ENCODE data around the gene NEDD4L.

DNA sequence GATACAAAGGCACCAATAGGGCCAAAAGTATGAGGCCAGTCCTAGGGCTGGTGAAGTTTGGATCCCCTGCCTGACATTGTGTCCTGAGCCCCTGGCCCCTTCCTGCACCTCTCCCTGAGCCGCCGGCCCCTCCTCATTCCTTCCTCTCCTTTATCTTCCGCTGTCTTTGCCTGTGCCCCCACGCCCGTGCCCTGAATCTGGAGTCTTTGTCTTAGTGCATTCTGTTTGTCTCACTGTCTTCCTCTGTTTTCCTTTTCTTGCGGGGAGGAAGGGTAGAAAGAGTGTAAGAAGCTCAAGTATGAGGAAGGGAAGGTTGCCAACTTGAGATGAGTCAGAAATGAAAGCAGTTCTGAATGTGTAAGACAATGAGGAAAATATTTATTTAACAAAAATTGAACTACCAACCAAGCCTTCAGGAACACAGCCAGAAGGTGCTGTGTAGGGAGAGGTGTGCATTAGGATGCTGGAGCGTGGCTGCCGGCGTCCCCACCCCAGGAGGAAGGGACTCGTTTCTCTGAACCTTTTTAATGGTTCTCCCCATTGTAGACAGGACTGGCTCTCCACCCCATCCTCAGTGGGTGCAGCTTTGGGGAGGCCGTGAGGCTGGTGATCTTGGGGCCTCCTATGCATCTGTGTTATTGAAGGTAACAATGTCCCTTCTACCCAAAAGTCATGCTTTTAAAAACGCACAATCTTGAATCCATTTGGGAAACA is 133.1 kb downstream of the NEDD4L start:
- TF ChIP-seq, protein P1, sequence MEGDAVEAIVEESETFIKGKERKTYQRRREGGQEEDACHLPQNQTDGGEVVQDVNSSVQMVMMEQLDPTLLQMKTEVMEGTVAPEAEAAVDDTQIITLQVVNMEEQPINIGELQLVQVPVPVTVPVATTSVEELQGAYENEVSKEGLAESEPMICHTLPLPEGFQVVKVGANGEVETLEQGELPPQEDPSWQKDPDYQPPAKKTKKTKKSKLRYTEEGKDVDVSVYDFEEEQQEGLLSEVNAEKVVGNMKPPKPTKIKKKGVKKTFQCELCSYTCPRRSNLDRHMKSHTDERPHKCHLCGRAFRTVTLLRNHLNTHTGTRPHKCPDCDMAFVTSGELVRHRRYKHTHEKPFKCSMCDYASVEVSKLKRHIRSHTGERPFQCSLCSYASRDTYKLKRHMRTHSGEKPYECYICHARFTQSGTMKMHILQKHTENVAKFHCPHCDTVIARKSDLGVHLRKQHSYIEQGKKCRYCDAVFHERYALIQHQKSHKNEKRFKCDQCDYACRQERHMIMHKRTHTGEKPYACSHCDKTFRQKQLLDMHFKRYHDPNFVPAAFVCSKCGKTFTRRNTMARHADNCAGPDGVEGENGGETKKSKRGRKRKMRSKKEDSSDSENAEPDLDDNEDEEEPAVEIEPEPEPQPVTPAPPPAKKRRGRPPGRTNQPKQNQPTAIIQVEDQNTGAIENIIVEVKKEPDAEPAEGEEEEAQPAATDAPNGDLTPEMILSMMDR (IDR thresholded peaks at IDR 0.05) = no peak
- no peak for TF ChIP-seq POLR2A (IDR thresholded peaks at IDR 0.05; ENCODE audit: low read depth)

Measured in esophagus muscularis mucosa (tissue), 3 donors.